ENCODE results near the gene NR1D1. TPM values are rescaled to one million over a fixed set of nuclear protein-coding genes. Genes with fewer than 3 reads are reported as not detected.
A peak's percentile ranks its signal among the peaks of the same experiment; 100 is the strongest.

NR1D1 gene
- total RNA-seq, 1 donor from 2014 or later = 2.6 TPM

- Mint-ChIP-seq H3K36me3 (ENCODE audit: insufficient read depth) (no peaks in the 10 kb centered on the region), H3K4me1 (ENCODE audit: low read depth) (peaks cover 63% of the 10 kb centered on the region), H3K9me3 (ENCODE audit: low read depth) (no peaks in the 10 kb centered on the region), H3K4me3 (ENCODE audit: low read depth) (peak overlapping the region; percentile 48), H3K27ac (no peak overlapping the region), H3K27me3 (no peaks in the 10 kb centered on the region)
- DNase-seq (ENCODE audit: low spot score, unreplicated experiment) = no peak
- no peak for TF ChIP-seq CTCF (IDR thresholded peaks at IDR 0.05; ENCODE audit: unreplicated experiment)
These were observed 31.8 kb downstream of the NR1D1 start for GRCh38 chr17:40068584-40068916.

GRCh38 chr17:40068129-40068581 is 32.2 kb downstream of the NR1D1 start:
- H3K36me3 Mint-ChIP-seq (ENCODE audit: insufficient read depth) = no peaks in the 10 kb centered on the region
- no peak for TF ChIP-seq CTCF (IDR thresholded peaks at IDR 0.05; ENCODE audit: unreplicated experiment)
- no peak overlapping the region for H3K4me3 Mint-ChIP-seq (ENCODE audit: low read depth)
- DNase-seq (ENCODE audit: low spot score, unreplicated experiment) = no peak
- H3K9me3 Mint-ChIP-seq (ENCODE audit: low read depth) = no peaks in the 10 kb centered on the region
- H3K27me3 Mint-ChIP-seq = no peaks in the 10 kb centered on the region
- peaks cover 62% of the 10 kb centered on the region for H3K4me1 Mint-ChIP-seq (ENCODE audit: low read depth)
- H3K27ac Mint-ChIP-seq = peak overlapping the region; percentile 41

- peaks cover 59% of the 10 kb centered on the region for H3K4me1 Mint-ChIP-seq (ENCODE audit: low read depth)
- H3K4me3 Mint-ChIP-seq (ENCODE audit: low read depth) = no peak overlapping the region
- no peaks in the 10 kb centered on the region for H3K27me3 Mint-ChIP-seq
- no peak for DNase-seq (ENCODE audit: low spot score, unreplicated experiment)
- no peaks in the 10 kb centered on the region for H3K9me3 Mint-ChIP-seq (ENCODE audit: low read depth)
- H3K27ac Mint-ChIP-seq = no peak overlapping the region
- H3K36me3 Mint-ChIP-seq (ENCODE audit: insufficient read depth) = no peaks in the 10 kb centered on the region
- TF ChIP-seq CTCF (IDR thresholded peaks at IDR 0.05; ENCODE audit: unreplicated experiment) = no peak
These were observed 32.7 kb downstream of the NR1D1 start for GRCh38 chr17:40067710-40068109.

GRCh38 chr17:40065769-40066510 is 34.4 kb downstream of the NR1D1 start:
- no peak for TF ChIP-seq CTCF (IDR thresholded peaks at IDR 0.05; ENCODE audit: unreplicated experiment)
- H3K36me3 Mint-ChIP-seq (ENCODE audit: insufficient read depth) = no peaks in the 10 kb centered on the region
- peaks cover 56% of the 10 kb centered on the region for H3K4me1 Mint-ChIP-seq (ENCODE audit: low read depth)
- H3K4me3 Mint-ChIP-seq (ENCODE audit: low read depth) = peak overlapping the region; percentile 87
- peaks cover 13% of the 10 kb centered on the region for H3K27me3 Mint-ChIP-seq
- H3K9me3 Mint-ChIP-seq (ENCODE audit: low read depth) = no peaks in the 10 kb centered on the region
- no peak for DNase-seq (ENCODE audit: low spot score, unreplicated experiment)
- no peak overlapping the region for H3K27ac Mint-ChIP-seq

- Mint-ChIP-seq H3K27ac (peak overlapping the region; percentile 82), H3K4me1 (ENCODE audit: low read depth) (peaks cover 52% of the 10 kb centered on the region), H3K9me3 (ENCODE audit: low read depth) (no peaks in the 10 kb centered on the region), H3K27me3 (peaks cover 16% of the 10 kb centered on the region), H3K36me3 (ENCODE audit: insufficient read depth) (no peaks in the 10 kb centered on the region), H3K4me3 (ENCODE audit: low read depth) (peak overlapping the region; percentile 87)
- DNase-seq (ENCODE audit: low spot score, unreplicated experiment) = no peak
- TF ChIP-seq CTCF (IDR thresholded peaks at IDR 0.05; ENCODE audit: unreplicated experiment) = no peak
These were observed 35.2 kb downstream of the NR1D1 start for GRCh38 chr17:40064971-40065768.
